ENCODE data around the gene CCNB1.
"Not testable (repeated sequence)": the region's sequence is repeated elsewhere in the genome, so short reads cannot be mapped to it uniquely, and the experiment has no call there.

The CCNB1 gene

DNA sequence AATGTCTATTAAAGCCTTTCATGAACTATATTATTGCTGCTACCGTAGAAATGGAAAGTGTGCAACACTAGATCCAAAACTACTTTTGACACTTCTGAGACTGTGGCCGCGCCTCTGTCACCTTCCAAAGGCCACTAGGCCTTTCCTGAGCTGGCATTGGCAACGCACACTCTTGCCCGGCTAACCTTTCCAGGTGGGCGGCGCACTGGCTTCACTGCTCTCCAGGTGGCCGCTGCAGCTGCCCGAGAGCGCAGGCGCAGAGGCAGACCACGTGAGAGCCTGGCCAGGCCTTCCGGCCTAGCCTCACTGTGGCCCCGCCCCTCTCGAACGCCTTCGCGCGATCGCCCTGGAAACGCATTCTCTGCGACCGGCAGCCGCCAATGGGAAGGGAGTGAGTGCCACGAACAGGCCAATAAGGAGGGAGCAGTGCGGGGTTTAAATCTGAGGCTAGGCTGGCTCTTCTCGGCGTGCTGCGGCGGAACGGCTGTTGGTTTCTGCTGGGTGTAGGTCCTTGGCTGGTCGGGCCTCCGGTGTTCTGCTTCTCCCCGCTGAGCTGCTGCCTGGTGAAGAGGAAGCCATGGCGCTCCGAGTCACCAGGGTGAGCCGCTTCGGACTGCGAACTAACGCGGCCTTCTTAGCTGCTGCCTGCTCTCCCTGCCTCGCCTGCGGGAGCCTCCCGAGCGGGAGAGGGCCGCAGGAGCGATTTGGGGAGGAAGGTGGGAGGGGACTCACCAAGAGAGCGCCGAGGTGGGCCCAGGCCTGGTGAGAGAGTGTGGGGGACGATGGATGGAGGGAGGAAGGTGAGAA is at the start of gene CCNB1:
Gene CCNB1 (plus strand): TSS at position 465 of the 807 bp plus-strand sequence. CDS start 113 bp downstream, at position 578.
- DNase-seq, result peak; percentile 97

DNA sequence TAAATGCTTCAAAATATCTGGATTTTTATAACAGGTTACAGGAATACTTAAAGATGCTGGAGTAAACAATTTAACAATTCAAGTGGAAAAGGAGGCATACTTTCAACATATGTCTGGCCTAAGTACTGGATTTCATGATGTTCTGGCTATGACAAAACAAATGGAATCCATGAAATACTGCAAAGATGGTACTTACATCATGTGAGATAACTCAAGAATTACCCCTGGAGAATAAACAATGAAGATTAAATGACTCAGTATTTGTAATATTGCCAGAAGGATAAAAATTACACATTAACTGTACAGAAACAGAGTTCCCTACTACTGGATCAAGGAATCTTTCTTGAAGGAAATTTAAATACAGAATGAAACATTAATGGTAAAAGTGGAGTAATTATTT is 37.5 kb upstream of the CCNB1 start:
- DNase-seq, result peak; percentile 72

DNA sequence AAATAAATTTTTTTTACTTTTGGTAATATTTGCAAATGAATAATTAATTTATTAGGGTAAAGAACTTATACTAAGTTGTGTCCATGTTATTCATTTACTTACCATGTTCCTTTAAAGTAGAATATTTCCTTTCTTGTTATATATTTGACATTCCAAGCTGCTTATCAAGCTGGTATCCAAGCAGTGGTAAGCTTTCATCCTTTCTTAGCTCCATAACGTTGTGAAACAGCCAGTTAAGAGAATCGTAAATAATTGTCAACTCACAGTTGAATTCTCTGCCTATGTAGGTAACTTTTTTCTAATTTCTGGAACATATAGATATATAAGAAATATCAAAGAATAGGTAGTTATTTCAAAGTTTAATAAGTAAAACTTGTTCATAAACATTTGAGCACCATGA is 36.7 kb upstream of the CCNB1 start:
- no peak for DNase-seq

DNA sequence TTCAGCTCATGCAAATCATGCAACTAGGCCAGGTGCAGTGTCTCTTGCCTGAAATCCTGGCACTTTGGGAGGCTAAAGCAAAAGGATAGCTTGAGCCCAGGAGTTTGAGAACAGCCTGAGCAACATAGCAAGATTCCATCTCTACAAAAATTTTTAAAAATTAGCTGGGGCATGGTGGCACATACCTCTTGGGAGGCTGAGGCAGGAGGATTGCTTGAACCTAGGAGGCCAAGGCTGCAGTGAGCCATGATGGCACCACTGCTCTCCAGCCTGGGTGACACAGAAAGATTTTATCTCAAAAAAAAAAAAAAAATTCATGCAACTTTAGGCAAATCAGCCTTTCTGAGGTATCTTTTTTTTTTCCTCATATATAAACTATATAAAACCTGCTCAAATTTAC is 35.6 kb upstream of the CCNB1 start:
- no peak for DNase-seq

DNA sequence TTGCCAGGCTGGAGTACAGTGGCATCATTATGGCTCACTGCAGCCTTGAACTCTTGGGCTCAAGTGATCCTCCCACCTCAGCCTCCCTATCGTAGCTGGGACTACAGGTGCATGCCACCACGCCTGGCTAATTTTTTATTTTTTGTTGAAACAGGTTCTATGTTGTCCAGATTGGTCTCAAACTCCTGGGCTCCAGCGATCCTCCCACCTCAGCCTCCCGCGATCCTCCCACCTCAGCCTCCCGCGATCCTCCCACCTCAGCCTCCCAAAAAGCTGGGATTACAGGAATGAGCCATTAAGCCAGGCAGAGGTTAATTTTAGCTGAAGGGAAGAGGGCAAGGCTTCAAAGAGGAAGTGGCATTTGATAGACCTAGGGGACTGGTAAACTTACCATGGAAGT is 32.8 kb upstream of the CCNB1 start:
- no peak for DNase-seq

DNA sequence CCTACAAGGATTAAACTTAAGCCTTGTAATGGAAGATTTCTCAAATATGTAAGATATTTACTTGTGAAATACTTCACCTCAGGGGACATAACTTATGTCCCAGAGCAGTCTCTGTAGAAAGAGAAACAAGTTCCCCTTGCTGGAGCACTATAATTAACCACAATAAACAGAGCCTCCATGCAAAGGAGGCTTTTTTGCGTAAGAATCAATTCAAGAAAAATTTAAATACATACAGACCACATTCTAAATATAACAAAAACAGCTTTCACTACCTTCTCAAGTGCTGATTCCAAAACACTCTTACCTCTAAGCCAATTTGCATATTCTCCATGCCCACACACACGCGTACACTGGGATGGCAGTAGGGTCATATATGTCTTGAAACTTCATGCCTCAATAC is 30.7 kb upstream of the CCNB1 start:
- peak; percentile 27 for DNase-seq

DNA sequence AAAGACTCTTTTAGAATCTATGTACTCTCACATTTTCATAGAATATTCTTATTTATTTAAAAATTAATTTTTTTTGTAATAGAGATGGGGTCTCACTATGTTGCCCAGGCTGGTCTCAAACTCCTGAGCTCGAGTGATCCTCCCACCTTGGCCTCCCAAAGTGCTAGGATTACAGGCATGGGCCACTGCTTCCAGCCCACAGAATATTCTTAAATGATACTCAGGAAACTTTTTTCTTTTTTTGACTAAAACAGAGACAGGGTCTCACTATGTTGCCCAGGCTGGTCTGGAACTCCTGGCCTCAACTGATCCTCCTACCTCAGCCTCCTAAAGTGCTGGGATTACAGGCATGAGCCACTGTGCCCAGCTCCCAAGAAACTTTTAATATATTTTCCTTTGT is 29.7 kb upstream of the CCNB1 start:
- DNase-seq, result not testable (repeated sequence)

DNA sequence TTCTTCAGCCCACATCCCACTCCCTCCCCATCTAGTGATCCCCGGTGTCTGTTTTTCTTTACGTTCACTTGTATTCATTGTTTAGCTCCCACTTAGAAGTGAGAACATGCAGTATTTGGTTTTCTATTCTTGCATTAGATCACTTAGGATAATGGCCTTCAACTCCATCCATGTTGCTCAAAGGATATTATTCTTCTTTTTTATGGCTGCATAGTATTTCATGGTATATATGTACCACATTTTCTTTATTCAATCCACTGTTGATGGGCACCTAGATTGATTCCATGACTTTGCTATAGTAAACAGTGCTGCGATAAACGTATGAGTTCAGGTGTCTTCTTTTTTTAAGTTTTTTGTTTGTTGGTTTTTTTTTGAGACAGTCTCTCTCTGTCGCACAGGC is 29.1 kb upstream of the CCNB1 start:
- no peak for DNase-seq

DNA sequence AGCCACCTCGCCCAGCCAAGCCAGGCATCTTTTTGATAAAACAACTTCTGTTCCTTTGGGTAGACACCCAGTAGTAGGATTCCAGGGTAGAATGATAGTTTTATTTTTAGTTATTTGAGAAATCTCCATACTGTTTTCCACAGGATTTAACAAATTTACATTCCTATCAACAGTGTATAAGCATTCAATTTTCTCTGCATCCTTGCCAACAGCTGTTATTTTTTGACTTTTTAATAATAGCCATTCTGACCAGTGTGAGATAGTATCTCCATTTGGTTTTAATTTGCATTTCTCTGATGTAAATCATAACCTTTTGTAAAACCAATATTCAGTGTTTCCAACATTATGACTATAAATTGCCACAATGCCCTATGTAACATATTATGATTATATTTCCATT is 28.2 kb upstream of the CCNB1 start:
- DNase-seq, result no peak

DNA sequence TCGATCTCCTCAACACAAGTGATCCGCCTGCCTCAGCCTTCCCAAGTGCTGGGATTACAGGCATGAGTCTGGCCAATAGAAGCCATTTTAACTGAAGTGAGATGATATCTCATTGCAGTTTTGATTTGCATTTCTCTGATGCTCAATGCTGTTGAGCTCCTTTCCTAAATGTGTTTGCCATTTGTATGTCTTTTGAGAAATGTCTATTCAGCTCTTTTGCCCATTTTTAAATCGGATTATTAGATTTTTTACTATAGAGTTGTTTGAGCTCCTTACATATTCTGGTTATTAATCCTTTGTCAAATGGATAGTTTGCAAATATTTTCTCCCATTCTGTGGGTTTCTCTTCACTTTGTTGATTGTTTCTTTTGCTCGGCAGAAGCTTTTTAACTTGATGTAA is 26.7 kb upstream of the CCNB1 start:
- DNase-seq, result not testable (repeated sequence)

DNA sequence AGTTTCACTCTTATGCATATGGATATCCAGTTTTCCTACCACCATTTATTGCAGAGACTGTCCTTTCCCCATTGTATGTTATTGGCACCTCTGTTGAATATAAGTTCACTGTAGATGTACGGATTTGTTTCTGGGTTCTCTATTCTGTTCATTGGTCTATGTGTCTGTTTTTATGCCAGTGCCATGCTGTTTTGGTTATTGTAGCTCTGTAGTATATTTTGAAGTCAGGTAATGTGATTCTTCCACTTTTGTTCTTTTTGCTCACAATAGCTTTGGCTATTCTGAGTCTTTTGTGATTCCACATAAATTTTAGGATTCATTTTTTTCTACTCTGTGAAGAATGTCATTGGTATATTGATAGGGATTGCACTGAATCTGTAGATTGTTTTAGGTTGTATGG is 26.1 kb upstream of the CCNB1 start:
- DNase-seq, result no peak

DNA sequence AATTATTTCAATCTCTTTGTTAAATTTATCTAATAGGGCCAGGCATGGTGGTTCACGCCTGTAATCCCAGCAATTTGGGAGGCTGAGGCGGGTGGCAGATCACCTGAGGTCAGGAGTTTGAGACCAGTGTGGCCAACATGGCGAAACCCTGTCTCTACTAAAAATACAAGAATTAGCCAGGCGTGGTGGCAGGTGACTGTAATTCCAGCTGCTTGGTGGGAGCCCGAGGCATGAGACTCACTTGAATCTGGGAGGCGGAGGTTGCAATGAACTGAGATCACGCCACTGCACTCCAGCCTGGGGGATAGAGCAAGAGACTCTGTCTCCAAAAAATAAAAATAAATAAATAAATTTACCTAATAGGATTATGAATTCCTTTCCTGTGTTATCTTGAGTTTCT is 18.4 kb upstream of the CCNB1 start:
- not testable (repeated sequence) for DNase-seq

DNA sequence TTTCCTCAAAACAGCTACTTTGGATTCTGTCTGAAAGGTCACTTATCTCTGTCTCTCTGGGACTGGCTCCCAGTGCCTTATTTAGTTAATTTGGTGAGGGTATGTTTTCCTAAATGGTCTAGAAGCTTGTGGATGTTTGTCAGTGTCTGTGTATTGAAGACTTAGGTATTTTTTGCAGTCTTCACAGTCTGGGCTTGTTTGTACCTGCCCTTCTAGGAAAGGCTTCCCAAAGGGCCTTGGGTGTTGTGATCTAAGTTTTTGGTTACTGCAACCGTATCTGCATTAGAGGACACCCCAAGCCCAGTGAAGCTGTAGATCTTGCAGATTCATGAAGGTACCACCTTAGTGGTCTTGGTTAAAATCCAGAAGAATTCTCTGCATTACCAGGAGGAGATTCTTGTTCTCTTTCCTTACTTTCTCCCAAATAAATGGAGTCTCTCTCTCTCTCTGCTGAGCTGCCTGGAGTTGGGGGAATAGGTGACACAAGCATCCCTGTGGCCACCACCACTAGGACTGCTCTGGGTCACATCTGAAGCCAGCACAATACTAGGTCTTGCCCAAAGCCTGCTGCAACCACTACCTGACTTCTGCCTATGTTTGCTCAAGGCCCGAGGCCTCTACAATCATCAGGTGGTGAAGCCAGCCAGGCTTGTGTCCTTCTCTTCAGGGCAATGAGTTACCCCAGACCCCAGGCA is 17.8 kb upstream of the CCNB1 start:
- DNase-seq, result no peak

DNA sequence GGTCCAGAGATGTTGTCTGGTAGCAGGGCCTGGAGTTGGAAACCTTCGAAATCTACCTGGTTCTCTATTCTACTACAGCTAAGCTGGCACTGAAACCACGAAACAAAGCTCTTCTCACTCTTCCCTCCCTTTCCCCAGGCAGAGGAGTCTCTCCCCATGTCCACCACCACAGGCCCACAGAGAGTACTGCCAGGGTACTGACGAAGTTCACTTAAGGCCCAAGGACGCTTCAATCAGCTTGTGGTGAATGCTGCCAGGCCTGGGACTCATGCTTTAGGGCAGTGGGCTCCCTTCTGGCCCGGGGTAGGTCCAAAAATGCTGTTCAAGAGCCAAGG is 17.3 kb upstream of the CCNB1 start:
- DNase-seq, result no peak

DNA sequence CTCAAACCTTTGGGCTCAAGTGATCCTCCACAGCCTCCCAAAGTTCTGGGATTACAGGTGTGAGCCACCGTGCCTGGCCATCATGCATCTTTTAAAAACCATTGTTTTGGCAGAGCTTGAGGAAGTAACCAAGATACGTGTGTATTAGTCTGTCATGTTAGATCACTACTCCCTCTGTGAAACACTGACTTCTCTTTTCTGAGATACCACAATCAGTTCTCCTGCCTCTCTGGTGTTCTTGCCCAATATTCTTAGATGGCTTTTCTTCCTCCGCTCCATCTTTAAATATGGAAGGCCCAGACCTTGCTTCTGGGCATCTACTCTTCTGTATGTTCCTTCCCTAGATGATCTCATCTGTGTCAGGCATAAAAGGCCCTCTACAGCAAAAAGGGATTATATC is 14.2 kb upstream of the CCNB1 start:
- no peak for DNase-seq

DNA sequence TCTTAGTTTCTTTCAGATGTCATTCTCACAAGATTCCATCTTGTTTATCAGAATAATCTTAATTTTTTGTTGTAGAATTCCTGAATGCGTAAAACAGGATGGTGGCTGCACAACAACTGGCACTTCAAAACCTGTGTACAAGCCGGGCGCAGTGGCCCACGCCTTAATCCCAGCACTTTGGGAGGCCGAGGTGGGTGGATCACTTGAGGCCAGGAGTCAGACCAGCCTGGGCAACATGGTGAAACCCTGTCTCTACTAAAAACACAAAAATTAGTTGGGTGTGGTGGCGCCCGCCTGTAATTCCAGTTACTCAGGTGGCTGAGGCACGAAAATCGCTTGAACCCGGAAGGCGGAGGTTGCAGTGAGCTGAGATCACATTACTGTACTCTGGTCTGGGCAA is 10.5 kb upstream of the CCNB1 start:
- no peak for DNase-seq

DNA sequence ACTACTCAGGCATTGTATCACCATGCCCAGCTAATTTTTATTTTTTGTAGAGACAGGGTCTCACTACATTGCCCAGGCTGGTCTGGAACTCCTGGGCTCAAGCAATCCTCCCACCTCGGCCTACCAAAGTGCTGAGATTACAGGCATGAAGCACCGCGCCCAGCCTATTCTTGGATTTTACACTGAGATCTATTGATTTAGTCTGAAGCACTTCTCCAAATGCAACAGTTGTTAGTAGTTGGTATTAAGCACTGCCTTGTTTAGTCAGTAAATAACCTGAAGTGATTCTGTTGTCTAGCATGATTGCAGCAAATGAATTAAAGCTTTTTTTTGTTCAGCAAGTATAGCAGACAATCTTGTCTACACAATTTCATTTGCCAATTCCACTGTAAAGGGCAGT is 8.9 kb upstream of the CCNB1 start:
- no peak for DNase-seq

DNA sequence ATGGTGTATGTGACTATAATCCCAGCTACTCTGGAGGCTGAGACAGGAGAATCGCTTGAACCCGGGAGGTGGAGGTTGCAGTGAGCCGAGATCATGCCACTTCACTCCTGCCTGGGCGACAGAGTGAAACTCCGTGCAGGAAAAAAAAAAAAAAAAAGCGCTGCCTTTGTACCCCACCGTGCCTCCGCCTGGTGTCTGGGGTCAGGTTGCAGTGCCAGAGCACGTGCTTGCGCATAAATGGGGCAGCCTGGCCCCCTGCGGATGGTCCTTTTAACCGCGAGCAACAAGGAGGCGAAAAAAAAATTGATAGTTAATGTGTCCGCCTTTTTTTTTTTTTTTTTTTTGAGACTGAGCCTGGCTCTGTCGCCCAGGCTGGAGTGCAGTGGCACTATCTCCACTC is 6.3 kb upstream of the CCNB1 start:
- no peak for DNase-seq

DNA sequence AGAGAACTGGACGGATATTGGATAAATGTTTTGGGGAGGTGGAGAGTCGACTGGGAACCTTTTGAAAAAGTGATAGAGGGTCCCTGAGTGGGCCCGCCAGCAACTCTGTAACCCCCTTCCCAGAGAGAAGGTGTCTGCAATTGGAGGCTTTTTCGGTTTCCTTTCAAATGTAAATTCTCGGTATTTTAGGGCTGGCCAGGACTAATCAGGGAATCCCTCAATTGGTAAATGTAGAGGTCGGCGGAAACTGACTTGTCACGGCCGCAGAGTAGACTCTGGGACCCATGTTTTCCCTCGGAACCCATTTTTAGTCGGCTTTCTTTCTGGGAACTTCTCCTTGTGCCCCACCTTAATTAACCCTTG is 524 bp downstream of the CCNB1 start:
- no peak for DNase-seq

DNA sequence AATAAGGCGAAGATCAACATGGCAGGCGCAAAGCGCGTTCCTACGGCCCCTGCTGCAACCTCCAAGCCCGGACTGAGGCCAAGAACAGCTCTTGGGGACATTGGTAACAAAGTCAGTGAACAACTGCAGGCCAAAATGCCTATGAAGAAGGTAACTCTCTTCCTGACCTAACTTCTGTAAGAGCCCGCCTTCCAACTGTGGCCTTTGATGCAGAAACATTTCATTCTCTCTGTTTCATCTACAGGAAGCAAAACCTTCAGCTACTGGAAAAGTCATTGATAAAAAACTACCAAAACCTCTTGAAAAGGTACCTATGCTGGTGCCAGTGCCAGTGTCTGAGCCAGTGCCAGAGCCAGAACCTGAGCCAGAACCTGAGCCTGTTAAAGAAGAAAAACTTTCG is 979 bp downstream of the CCNB1 start:
- no peak for DNase-seq

DNA sequence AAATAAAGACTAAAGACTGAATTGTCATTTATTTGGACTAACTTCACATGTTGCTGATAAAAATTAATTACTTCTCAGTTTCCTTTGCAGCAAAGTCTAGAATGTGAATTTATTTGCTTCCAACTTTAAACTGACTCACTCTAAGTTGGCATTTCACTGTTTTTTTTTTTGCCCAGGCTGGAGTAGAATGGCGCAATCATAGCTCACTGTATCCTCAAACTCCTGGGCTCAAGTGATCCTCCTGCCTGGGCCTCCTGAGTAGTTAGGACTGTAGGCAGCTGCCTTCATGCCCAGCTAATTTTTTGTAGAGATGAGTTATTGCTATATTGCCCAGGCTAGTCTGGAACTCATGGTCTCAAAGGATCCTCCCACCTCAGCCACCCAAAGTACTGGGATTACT is 3.5 kb downstream of the CCNB1 start:
- DNase-seq, result no peak

DNA sequence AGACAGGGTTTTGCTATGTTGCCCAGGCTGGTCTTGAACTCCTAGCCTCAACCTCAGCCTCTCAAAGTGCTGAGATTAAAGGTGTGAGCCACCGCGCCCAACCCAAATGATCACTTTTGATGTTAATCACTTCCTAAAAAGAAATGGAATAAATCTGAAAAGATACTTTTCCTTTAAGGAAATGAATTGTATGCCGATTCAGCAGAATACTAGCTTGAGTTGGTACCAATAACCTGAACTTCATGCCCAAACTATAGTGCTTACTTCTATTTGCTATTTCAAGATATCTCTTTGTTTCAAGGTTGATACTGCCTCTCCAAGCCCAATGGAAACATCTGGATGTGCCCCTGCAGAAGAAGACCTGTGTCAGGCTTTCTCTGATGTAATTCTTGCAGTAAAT is 4.0 kb downstream of the CCNB1 start:
- no peak for DNase-seq

DNA sequence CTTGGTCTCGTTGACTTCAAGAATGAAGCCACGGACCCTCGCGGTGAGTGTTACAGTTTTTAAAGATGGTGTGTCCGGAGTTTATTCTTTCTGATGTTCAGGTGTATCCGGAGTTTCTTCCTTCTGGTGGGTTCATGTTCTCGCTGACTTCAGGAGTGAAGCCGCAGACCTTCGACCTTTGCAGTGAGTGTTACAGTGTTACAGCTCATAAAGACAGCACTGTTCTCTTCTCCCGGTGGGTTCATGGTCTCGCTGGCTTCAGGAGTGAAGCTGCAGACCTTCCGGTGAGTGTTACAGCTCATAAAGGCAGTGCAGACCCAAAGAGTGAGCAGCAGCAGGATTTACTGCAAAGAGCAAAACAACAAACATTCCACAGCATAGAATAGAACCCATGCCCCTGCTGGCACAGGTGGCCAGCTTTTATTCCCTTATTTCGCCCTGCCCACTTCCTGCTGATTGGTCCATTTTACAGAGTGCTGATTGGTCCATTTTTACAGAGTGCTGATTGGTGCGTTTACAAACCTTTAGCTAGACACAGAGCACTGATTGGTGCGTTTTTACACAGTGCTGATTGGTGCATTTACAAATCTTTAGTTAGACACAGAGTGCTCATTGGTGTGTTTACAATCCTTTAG is 14.8 kb downstream of the CCNB1 start:
- not testable (repeated sequence) for DNase-seq

DNA sequence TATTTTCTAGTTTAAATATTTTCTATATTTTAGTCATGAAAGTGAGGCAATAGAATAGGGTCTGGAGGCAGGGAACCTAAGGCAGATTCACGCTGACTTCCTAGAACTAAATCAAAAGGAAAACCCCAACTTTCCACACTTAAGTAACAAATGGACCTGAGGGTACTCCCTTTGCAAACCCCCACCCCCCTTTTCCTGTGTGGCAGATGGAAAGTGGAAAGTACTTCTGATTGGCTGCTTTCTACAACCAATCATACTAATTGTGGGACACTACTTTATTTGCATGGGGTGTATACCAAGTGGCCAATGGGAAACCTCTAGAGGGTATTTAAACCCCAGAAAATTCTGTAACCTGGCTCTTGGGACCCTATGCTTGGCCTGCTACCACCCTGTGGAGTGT is 17.7 kb downstream of the CCNB1 start:
- DNase-seq, result no peak
